Lower leg skin (tissue), 3 donors: ENCODE data around the gene ELL.

Experiments used
- POLR2A ChIP-seq, 2 donors: fragments of 450-650 bp; IDR thresholded peaks; one replicate each; pipeline ENCODE4 v1.6.1; 2016 to 2017; ENCODE audit warnings: antibody characterized with exemption in 2 of 2, mild to moderate bottlenecking in 1 of 2, moderate library complexity in 1 of 2
- TF ChIP-seq, protein P1 (sequence below), 3 donors: fragments of 450-650 bp; IDR thresholded peaks; one replicate each; pipeline ENCODE4 v1.5.1; 2016; ENCODE audit warnings: antibody characterized with exemption in 3 of 3, mild to moderate bottlenecking in 3 of 3, moderate library complexity in 2 of 3

DNA sequence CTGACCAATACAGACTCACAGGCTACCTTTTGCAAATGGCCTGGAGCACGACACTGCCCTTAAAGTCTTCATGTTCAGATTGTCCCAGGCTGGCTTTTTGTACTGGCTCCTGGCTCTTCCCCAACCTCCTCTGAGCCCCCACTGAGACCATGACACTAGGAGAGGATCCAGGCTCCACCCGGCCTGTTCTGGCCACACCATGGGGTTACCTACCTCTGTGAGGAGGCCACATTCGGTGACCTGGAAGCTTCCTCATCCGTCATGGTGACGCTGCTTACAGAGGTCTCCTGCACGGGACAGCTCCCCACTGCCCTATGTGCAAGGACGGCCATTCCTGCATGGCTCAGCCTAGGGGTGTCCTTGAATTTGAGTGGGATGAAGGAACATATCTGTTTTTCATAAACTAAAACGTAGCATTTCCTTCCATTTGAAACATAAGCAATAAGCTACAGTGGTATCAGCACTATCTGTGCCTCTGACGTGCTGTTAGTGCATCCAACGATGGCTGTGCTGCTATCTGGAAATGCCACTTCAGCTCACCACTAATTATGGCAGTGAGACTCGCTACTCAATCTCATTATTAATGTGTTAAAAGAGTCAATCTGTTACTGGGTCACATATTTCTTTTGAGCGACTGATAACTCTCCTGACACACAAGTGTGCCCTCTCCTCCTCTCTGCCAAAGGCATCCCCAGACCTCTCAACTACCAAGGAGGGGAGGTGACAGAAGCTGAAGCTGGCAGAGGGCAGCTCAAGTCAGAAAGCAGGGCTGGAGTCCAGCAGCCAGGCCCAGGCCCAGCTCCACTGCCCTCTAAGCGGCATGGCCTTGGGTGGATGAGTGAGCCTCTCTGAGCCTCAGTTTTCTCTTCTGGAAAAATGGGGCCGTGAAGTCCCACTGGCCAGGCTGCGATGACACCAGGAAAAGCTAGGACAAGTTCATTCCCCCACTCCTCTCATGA lies 29.6 kb downstream of the ELL start:
- TF ChIP-seq, protein P1, sequence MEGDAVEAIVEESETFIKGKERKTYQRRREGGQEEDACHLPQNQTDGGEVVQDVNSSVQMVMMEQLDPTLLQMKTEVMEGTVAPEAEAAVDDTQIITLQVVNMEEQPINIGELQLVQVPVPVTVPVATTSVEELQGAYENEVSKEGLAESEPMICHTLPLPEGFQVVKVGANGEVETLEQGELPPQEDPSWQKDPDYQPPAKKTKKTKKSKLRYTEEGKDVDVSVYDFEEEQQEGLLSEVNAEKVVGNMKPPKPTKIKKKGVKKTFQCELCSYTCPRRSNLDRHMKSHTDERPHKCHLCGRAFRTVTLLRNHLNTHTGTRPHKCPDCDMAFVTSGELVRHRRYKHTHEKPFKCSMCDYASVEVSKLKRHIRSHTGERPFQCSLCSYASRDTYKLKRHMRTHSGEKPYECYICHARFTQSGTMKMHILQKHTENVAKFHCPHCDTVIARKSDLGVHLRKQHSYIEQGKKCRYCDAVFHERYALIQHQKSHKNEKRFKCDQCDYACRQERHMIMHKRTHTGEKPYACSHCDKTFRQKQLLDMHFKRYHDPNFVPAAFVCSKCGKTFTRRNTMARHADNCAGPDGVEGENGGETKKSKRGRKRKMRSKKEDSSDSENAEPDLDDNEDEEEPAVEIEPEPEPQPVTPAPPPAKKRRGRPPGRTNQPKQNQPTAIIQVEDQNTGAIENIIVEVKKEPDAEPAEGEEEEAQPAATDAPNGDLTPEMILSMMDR (IDR thresholded peaks at IDR 0.05), result no peak
- no peak for TF ChIP-seq POLR2A (IDR thresholded peaks at IDR 0.05)
